Spleen (tissue), 11 donors: ENCODE results near the gene CHD9. TPM values are rescaled to one million over a fixed set of nuclear protein-coding genes. Genes with fewer than 3 reads are reported as not detected.

ENCODE experiments used
- DNase-seq: peaks from one replicate; pipeline ENCODE4 v3.0.0-alpha.2; 2020
- H3K27ac ChIP-seq, 8 donors: fragments of 200-600 bp; sonication (generic) in 7 of 8; 1 replicate in 4 of 8; 2 replicates in 4 of 8; pipeline versions ENCODE4 v1.5.0 to v1.8.0; 2016 to 2021; ENCODE audit warnings: inconsistent platforms in 4 of 8, mild to moderate bottlenecking in 4 of 8, moderate library complexity in 1 of 8
- H3K27me3 ChIP-seq, 7 donors: fragments of 200-600 bp; sonication (generic) in 6 of 7; replicated peaks in 1 of 7; 1 replicate in 4 of 7; 2 replicates in 3 of 7; pipeline versions ENCODE4 v1.5.0 to v1.8.0; 2016 to 2021; ENCODE audit warnings: inconsistent platforms in 3 of 7, mild to moderate bottlenecking in 1 of 7
- H3K36me3 ChIP-seq, 6 donors: fragments of 200-600 bp; sonication (generic) in 5 of 6; 1 replicate in 4 of 6; 2 replicates in 2 of 6; pipeline versions ENCODE4 v1.5.0 to v1.8.0; 2016 to 2021; ENCODE audit warnings: inconsistent platforms in 2 of 6
- H3K4me1 ChIP-seq, 6 donors: fragments of 200-600 bp; sonication (generic) in 5 of 6; 1 replicate in 3 of 6; 2 replicates in 3 of 6; pipeline versions ENCODE4 v1.5.0 to v1.8.0; 2016 to 2021; ENCODE audit warnings: inconsistent platforms in 3 of 6
- H3K4me3 ChIP-seq, 8 donors: fragments of 200-600 bp; sonication (generic) in 7 of 8; 1 replicate in 4 of 8; 2 replicates in 4 of 8; pipeline versions ENCODE4 v1.5.0 to v1.8.0; 2016 to 2021; ENCODE audit warnings: inconsistent platforms in 4 of 8, mild to moderate bottlenecking in 4 of 8, moderate library complexity in 2 of 8
- H3K9me3 ChIP-seq, 8 donors: fragments of 200-600 bp; sonication (generic) in 7 of 8; 1 replicate in 4 of 8; 2 replicates in 4 of 8; pipeline versions ENCODE4 v1.5.0 to v1.8.0; 2016 to 2021; ENCODE audit warnings: inconsistent platforms in 4 of 8
- CTCF ChIP-seq, 11 experiments: fragments of 200-600 bp in 7 of 11; fragments of 450-650 bp in 4 of 11; sonication (generic) in 4 of 11; IDR thresholded peaks in 8 of 11; conservative IDR thresholded peaks in 3 of 11; 1 replicate in 7 of 11; 2 replicates in 4 of 11; pipeline versions ENCODE4 v1.4.0 to v1.8.0; 2016 to 2021; ENCODE audit warnings: antibody characterized with exemption in 11 of 11, inconsistent platforms in 4 of 11, mild to moderate bottlenecking in 1 of 11
- POLR2A ChIP-seq, 3 donors: fragments of 450-650 bp; IDR thresholded peaks; one replicate each; pipeline ENCODE4 v1.5.1; 2017; ENCODE audit warnings: antibody characterized with exemption in 3 of 3, mild to moderate bottlenecking in 1 of 3
- POLR2AphosphoS5 ChIP-seq, 3 donors: sonication (generic); formaldehyde crosslinking; IDR thresholded peaks; one replicate each; pipeline ENCODE4 v1.5.1; 2017; ENCODE audit warnings: antibody characterized with exemption in 3 of 3
- WGBS, 5 donors: extraction: QIAGEN DNeasy Blood & Tissue Kit in 3 of 5; methylation state at CpG; one replicate each; pipeline versions ENCODE4 v1.1.5 to v1.1.7; 2013 to 2018; 5-methylcytosine and 5-hydroxymethylcytosine counted together
- intact Hi-C: fragments of 100-400 bp; cut with DNase I; formaldehyde crosslinking; loops from one replicate; pipeline ENCODE4 v1.15.0; 2023; ENCODE audit warnings: low total_unique reads
- polyA plus RNA-seq, 3 donors: library from polyadenylated mRNA; stranded (reverse); fragments of 200-250 nt; gene quantifications; one replicate each; pipeline ENCODE4 v1.2.1, GENCODE V29; 2013
- total RNA-seq, 7 donors: library from RNA; depleted of rRNA in 3 of 7; stranded (reverse); fragments of >200 nt in 3 of 7; fragmentation: NEBNext Ultra II Directional in 4 of 7; extraction: Animal tissue kit (Norgen Biotek cat#: 25700) in 4 of 7; gene quantifications; one replicate each; pipeline versions ENCODE4 v1.1.0 to v1.2.1, GENCODE V29; 2016 to 2021
- donor health status: healthy with polysubstance abuse.
- donor health status: DM: no; HTN: no; CAD: no; lungs with moderate emphysema.
- donor health status: DM: no; HTN: no; CAD: no.
- donor health status: Bipolar disorder and iron deficiency.
- donor health status: healthy.
- donor health status: DM: no; HTN: no; CAD: no.
- donor health status: DM: yes; HTN: yes; CAD: no.

The CHD9 gene
- total and polyA plus RNA-seq, 10 donors: 16.7 to 93.3 (median 76.0) TPM

- TF ChIP-seq POLR2AphosphoS5 (IDR thresholded peaks at IDR 0.05) (peak; percentile 23 to 82 (median 61)), POLR2A (IDR thresholded peaks at IDR 0.05) (no peak), CTCF (IDR thresholded peaks at IDR 0.05 in 8 of 11, conservative IDR thresholded peaks at IDR 0.05 in 3 of 11) (no peak)
- Histone ChIP-seq H3K27ac (peak overlapping the region in 7 of 8 donors; percentile 43 to 98 (median 95)), H3K4me1 (peaks cover 0 to 52% (median 25%) of the 10 kb centered on the region in 6 donors), H3K4me3 (peak overlapping the region; percentile 61 to 94 (median 86)), H3K9me3 (no peaks in the 10 kb centered on the region), H3K27me3 (no peaks in the 10 kb centered on the region), H3K36me3 (no peaks in the 10 kb centered on the region)
- DNase-seq: peak; percentile 92
- intact Hi-C loops: loop anchor here (10.0 kb wide), 2 partner anchors 77 to 83 kb away; partner anchors contain the start of genes CHD9 and CHD9NB
- WGBS, 5 donors: 0 to 2% (median 1%) methylated on average over 28 to 75 of the region's 77 CpGs
Measured at GRCh38 chr16:53131363-53132071, 76.7 kb downstream of the CHD9 start.

GRCh38 chr16:53132406-53132805 is 77.6 kb downstream of the CHD9 start:
- Histone ChIP-seq H3K27me3 (no peaks in the 10 kb centered on the region), H3K9me3 (no peaks in the 10 kb centered on the region), H3K27ac (peak overlapping the region in 1 of 8 donors; percentile 95), H3K4me1 (peaks cover 0 to 43% (median 22%) of the 10 kb centered on the region in 6 donors), H3K36me3 (no peaks in the 10 kb centered on the region), H3K4me3 (peak overlapping the region in 1 of 8 donors; percentile 94)
- intact Hi-C loops: loop anchor here (10.0 kb wide), 2 partner anchors 78 to 82 kb away; partner anchors contain the start of genes CHD9 and CHD9NB
- WGBS, 5 donors: 82 to 90% (median 84%) methylated on average over 6 of the region's 6 CpGs
- TF ChIP-seq POLR2AphosphoS5 (IDR thresholded peaks at IDR 0.05): no peak
- TF ChIP-seq CTCF (IDR thresholded peaks at IDR 0.05 in 8 of 11, conservative IDR thresholded peaks at IDR 0.05 in 3 of 11): no peak
- TF ChIP-seq POLR2A (IDR thresholded peaks at IDR 0.05): no peak
- DNase-seq: no peak

GRCh38 chr16:53135329-53135728 is 80.5 kb downstream of the CHD9 start:
- peaks cover 0 to 26% (median 12%) of the 10 kb centered on the region in 6 donors for H3K4me1 ChIP-seq
- intact Hi-C loops: loop anchor here (10.0 kb wide), 2 partner anchors 79 to 81 kb away; partner anchors contain the start of genes CHD9 and CHD9NB
- no peak for DNase-seq
- no peak overlapping the region for H3K27ac ChIP-seq
- no peaks in the 10 kb centered on the region for H3K36me3 ChIP-seq
- no peaks in the 10 kb centered on the region for H3K9me3 ChIP-seq
- TF ChIP-seq POLR2A (IDR thresholded peaks at IDR 0.05) (no peak), CTCF (IDR thresholded peaks at IDR 0.05 in 8 of 11, conservative IDR thresholded peaks at IDR 0.05 in 3 of 11) (no peak), POLR2AphosphoS5 (IDR thresholded peaks at IDR 0.05) (no peak)
- no peaks in the 10 kb centered on the region for H3K27me3 ChIP-seq
- no peak overlapping the region for H3K4me3 ChIP-seq
- WGBS, 5 donors: 92 to 97% (median 95%) methylated on average over 2 of the region's 2 CpGs

- Histone ChIP-seq H3K9me3 (no peaks in the 10 kb centered on the region), H3K27me3 (no peaks in the 10 kb centered on the region), H3K4me1 (peaks cover 0 to 3% (median 0%) of the 10 kb centered on the region in 6 donors), H3K4me3 (no peak overlapping the region), H3K27ac (no peak overlapping the region), H3K36me3 (peaks cover 0 to 4% (median 0%) of the 10 kb centered on the region in 6 donors)
- no peak for DNase-seq
- TF ChIP-seq POLR2AphosphoS5 (IDR thresholded peaks at IDR 0.05): no peak
- no peak for TF ChIP-seq POLR2A (IDR thresholded peaks at IDR 0.05)
- TF ChIP-seq CTCF (IDR thresholded peaks at IDR 0.05 in 8 of 11, conservative IDR thresholded peaks at IDR 0.05 in 3 of 11): no peak
- intact Hi-C loops: no loop called here
- 97 to 100% (median 98%) methylated on average over 6 of the region's 6 CpGs for WGBS, 5 donors
Measured at GRCh38 chr16:53142823-53143568, 88.2 kb downstream of the CHD9 start.
